HepG2 (cell line): ENCODE data around the gene MOCS2. TPM values are rescaled to one million over a fixed set of nuclear protein-coding genes. Genes with fewer than 3 reads are reported as not detected.

Experiments used
- ATAC-seq: fragments of 200-7000 bp; cut with Tn5 transposase; 3 replicates; pipeline ENCODE4 v1.9.1; 2020; ENCODE audit warnings: mild to moderate bottlenecking, moderate library complexity
- BruUV-seq: library from RNA; stranded (reverse); fragments of 400-500 nt; replicated peaks from 2 replicates; lab custom pipeline; 2021; lab: Mats Ljungman, UMichigan
- CTCF ChIA-PET: fragments of 300-600 bp; formaldehyde crosslinking; extraction: SDS; loops from one replicate; lab custom pipeline; 2021; ENCODE audit warnings: low total read pairs, inconsistent platforms, low intra/inter-chr PET ratio; lab: Yijun Ruan, JAX
- POLR2A ChIA-PET: fragments of 350-600 bp; sonication (Branson Sonifier 250); formaldehyde crosslinking; loops from one replicate; lab custom pipeline; 2020; ENCODE audit warnings: antibody characterized with exemption, inconsistent platforms; lab: Yijun Ruan, JAX
- DNase-seq: peaks from one replicate; pipeline ENCODE4 v3.0.0-alpha.2; 2015; ENCODE audit warnings: low spot score
- FAIRE-seq: peaks from 3 replicates; lab custom pipeline; 2011; peaks lifted over from hg19 to GRCh38; lab: Jason Lieb, UNC
- H2AFZ ChIP-seq: one replicate; pipeline ENCODE4 v1.6.1; 2011; ENCODE audit warnings: low read length, inconsistent platforms
- H3K27ac ChIP-seq: fragments of 300-600 bp; 3 replicates; pipeline ENCODE4 v1.8.0; 2011; ENCODE audit warnings: mixed run types, mild to moderate bottlenecking, mixed read lengths, low read length, inconsistent platforms; ENCODE audit not compliant: insufficient read depth; ENCODE audit errors: extremely low read length
- H3K27me3 ChIP-seq, 2 experiments: fragments of 200-600 bp in 1 of 2; 2 replicates in 1 of 2; 3 replicates in 1 of 2; pipeline versions ENCODE4 v1.6.0 to v1.8.0; 2011; ENCODE audit warnings: low read length in 2 of 2, mild to moderate bottlenecking in 2 of 2, moderate library complexity in 2 of 2, inconsistent platforms in 1 of 2; ENCODE audit not compliant: insufficient read depth in 2 of 2, control insufficient read depth in 1 of 2
- H3K36me3 ChIP-seq, 2 experiments: fragments of 200-600 bp in 1 of 2; replicated peaks in 1 of 2; 2 replicates in 1 of 2; 3 replicates in 1 of 2; pipeline versions ENCODE4 v1.5.1 to v1.8.0; 2011; ENCODE audit warnings: low read length in 2 of 2, inconsistent platforms in 1 of 2; ENCODE audit not compliant: insufficient read depth in 2 of 2, control insufficient read depth in 1 of 2
- H3K4me1 ChIP-seq: 2 replicates; pipeline ENCODE4 v1.5.1; 2012; ENCODE audit warnings: low read length, inconsistent platforms; ENCODE audit not compliant: insufficient read depth
- H3K4me2 ChIP-seq: 2 replicates; pipeline ENCODE4 v1.6.0; 2011; ENCODE audit warnings: low read depth, low read length, inconsistent platforms
- H3K4me3 ChIP-seq, 3 experiments: fragments of 200-600 bp in 1 of 3; sonication (generic), shearing (Covaris generic) in 1 of 3; replicated peaks in 1 of 3; 2 replicates each; pipeline ENCODE4 v1.5.1; 2011 to 2016; ENCODE audit warnings: low read length in 3 of 3, inconsistent platforms in 2 of 3, low read depth in 2 of 3, mild to moderate bottlenecking in 2 of 3, control low read depth in 1 of 3, mixed read lengths in 1 of 3; ENCODE audit not compliant: insufficient read depth in 1 of 3
- H3K79me2 ChIP-seq: one replicate; pipeline ENCODE4 v1.6.1; 2011; ENCODE audit warnings: low read length, inconsistent platforms; ENCODE audit not compliant: insufficient read depth
- H3K9ac ChIP-seq: 2 replicates; pipeline ENCODE4 v1.6.0; 2011; ENCODE audit warnings: mild to moderate bottlenecking, low read depth, low read length, inconsistent platforms; ENCODE audit not compliant: insufficient read depth
- H3K9me3 ChIP-seq: 2 replicates; pipeline ENCODE4 v1.5.1; 2012; ENCODE audit warnings: mild to moderate bottlenecking, low read length
- H4K20me1 ChIP-seq: 2 replicates; pipeline ENCODE4 v1.6.0; 2011; ENCODE audit warnings: inconsistent platforms, mild to moderate bottlenecking, low read length, moderate library complexity; ENCODE audit not compliant: insufficient read depth
- CENPT ChIP-seq: sonication (generic); formaldehyde crosslinking; IDR thresholded peaks from 2 replicates; pipeline ENCODE4 v1.8.0; 2022; ENCODE audit warnings: low read depth, mild to moderate bottlenecking, moderate library complexity, missing genetic modification reagents
- CHCHD3 ChIP-seq: sonication (generic); formaldehyde crosslinking; IDR thresholded peaks from 2 replicates; pipeline ENCODE4 v1.8.0; 2022; ENCODE audit warnings: mild to moderate bottlenecking, missing genetic modification reagents, moderate library complexity
- E2F2 ChIP-seq: sonication (generic); formaldehyde crosslinking; IDR thresholded peaks from 2 replicates; pipeline ENCODE4 v1.4.0; 2020; ENCODE audit warnings: missing genetic modification reagents, borderline replicate concordance
- GABPA ChIP-seq, 2 experiments: IDR thresholded peaks; 2 replicates each; pipeline ENCODE4 v1.6.1; 2011 to 2016; ENCODE audit warnings: low read depth in 2 of 2, low read length in 1 of 2, missing biosample characterization in 1 of 2, missing genetic modification characterization in 1 of 2
- GPBP1L1 ChIP-seq: sonication (generic); formaldehyde crosslinking; IDR thresholded peaks from 2 replicates; pipeline ENCODE4 v1.5.0; 2020; ENCODE audit warnings: mild to moderate bottlenecking, missing genetic modification reagents
- MLX ChIP-seq: IDR thresholded peaks from 2 replicates; pipeline ENCODE4 v1.6.1; 2016
- PAF1 ChIP-seq: IDR thresholded peaks from 2 replicates; pipeline ENCODE4 v1.6.1; 2016; ENCODE audit warnings: missing genetic modification reagents, missing compliant biosample characterization
- SALL1 ChIP-seq: sonication (generic); formaldehyde crosslinking; IDR thresholded peaks from 2 replicates; pipeline ENCODE4 v1.8.0; 2022; ENCODE audit warnings: mild to moderate bottlenecking, missing genetic modification reagents
- SMAD9 ChIP-seq: sonication (generic); formaldehyde crosslinking; IDR thresholded peaks from 2 replicates; pipeline ENCODE4 v1.5.1; 2020; ENCODE audit warnings: mild to moderate bottlenecking, missing genetic modification reagents
- SRSF9 ChIP-seq: fragments of 200-400 bp; formaldehyde crosslinking; IDR thresholded peaks from 2 replicates; pipeline ENCODE4 v1.6.1; 2018; ENCODE audit warnings: borderline replicate concordance, mild to moderate bottlenecking, low read depth, low read length; ENCODE audit not compliant: insufficient read depth, poor library complexity, severe bottlenecking
- ZNF543 ChIP-seq: sonication (generic); formaldehyde crosslinking; IDR thresholded peaks from 2 replicates; pipeline ENCODE4 v1.4.0; 2020; ENCODE audit warnings: mild to moderate bottlenecking, missing genetic modification reagents
- ZNF674 ChIP-seq: sonication (generic); formaldehyde crosslinking; IDR thresholded peaks from 2 replicates; pipeline ENCODE4 v1.5.0; 2020; ENCODE audit warnings: low read depth, mild to moderate bottlenecking, missing genetic modification reagents
- WGBS: methylation state at CpG from one replicate; pipeline ENCODE4 v1.1.6; 2017; ENCODE audit warnings: low lambda C conversion rate; 5-methylcytosine and 5-hydroxymethylcytosine counted together
- in situ Hi-C: cut with HindIII; loops from 2 replicates; pipeline ENCODE4 v1.10.0; 2017; ENCODE audit warnings: low pct_unique_long_range_greater_than_20kb; ENCODE audit not compliant: extremely low pct_ligation_motif_present
- intact Hi-C: fragments of 100-400 bp; cut with micrococcal nuclease; formaldehyde crosslinking; loops from one replicate; pipeline ENCODE4 v1.10.0; 2022; ENCODE audit not compliant: unreplicated experiment
- polyA plus RNA-seq, 8 experiments: library from polyadenylated mRNA; depleted of rRNA in 3 of 8; stranded (reverse) in 7 of 8; unstranded in 1 of 8; fragments of >200 nt; fragmentation: Illumina TruSeq in 4 of 8; extraction: Trizol in 4 of 8; gene quantifications; 2 replicates each; pipeline versions ENCODE4 v1.2.1 to v1.2.3, GENCODE V29; 2011 to 2016; ENCODE audit warnings: low read depth in 4 of 8, missing spikeins in 1 of 8, mixed read lengths in 1 of 8; ENCODE audit not compliant: insufficient read depth in 1 of 8
- total RNA-seq, 5 experiments: library from RNA; depleted of rRNA; stranded (reverse); fragments of >200 nt; fragmentation: Illumina TruSeq; extraction: Trizol; gene quantifications; 2 replicates each; pipeline ENCODE4 v1.2.3, GENCODE V29; 2016; ENCODE audit warnings: low read depth in 1 of 5

Gene MOCS2
- total and polyA plus RNA-seq, 2 of the 13 experiments (the other 11 are each of a cell fraction or from before 2014, with no cell fraction given), result 19.2 to 41.9 TPM

GRCh38 chr5:53066088-53066487 is 43.5 kb downstream of the MOCS2 start (continued):
- TF ChIP-seq CENPT (CRISPR knock-in tag), result no peak

- 96% methylated on average over 3 of the region's 3 CpGs for WGBS
- Histone ChIP-seq H3K27me3 (no peaks in the 10 kb centered on the region), H3K9ac (no peak overlapping the region), H2AFZ (no peak overlapping the region), H3K4me1 (0 out of 2 replicates have a peak, but pooled peaks cover 4% of the 10 kb centered on the region), H3K9me3 (no peaks in the 10 kb centered on the region), H3K4me3 (no peak overlapping the region), H3K4me2 (no peak overlapping the region), H3K79me2 (no peaks in the 10 kb centered on the region), H3K36me3 (peaks cover 12 to 81% of the 10 kb centered on the region in 2 experiments), H3K27ac (no peak overlapping the region), H4K20me1 (no peaks in the 10 kb centered on the region)
- TF ChIP-seq GPBP1L1 (no peak), MLX (no peak), ZNF543 (CRISPR knock-in tag) (no peak), ZNF674 (CRISPR knock-in tag) (no peak), E2F2 (no peak), SMAD9 (CRISPR knock-in tag) (no peak), SALL1 (no peak), PAF1 (CRISPR knock-in tag) (no peak), CHCHD3 (no peak), SRSF9 (no peak), GABPA (IDR thresholded peaks at IDR 0.05; ENCODE audit: low read depth, low read length) (no peak), GABPA (CRISPR knock-in tag; IDR thresholded peaks at IDR 0.05; ENCODE audit: low read depth) (no peak)
- in situ Hi-C loops, result no loop called here
- ATAC-seq (no peak), FAIRE-seq (no peak), DNase-seq (no peak)
- CTCF ChIA-PET, result no interaction called here
- no TSS peak for BruUV-seq
- POLR2A ChIA-PET, result no interaction called here
- intact Hi-C loops, result no loop called here
These were observed 45.8 kb downstream of the MOCS2 start for GRCh38 chr5:53063791-53064190.
